ENCODE results near the gene NUP210L.
"Not testable (repeated sequence)": the region's sequence is repeated elsewhere in the genome, so short reads cannot be mapped to it uniquely, and the experiment has no call there.

The NUP210L gene

GRCh38 chr1:154095456-154096060, 59.3 kb downstream of the NUP210L start:
- H3K4me3 ChIP-seq (ENCODE audit: low read depth, low read length), result no peak overlapping the region
- TF ChIP-seq, protein P1, sequence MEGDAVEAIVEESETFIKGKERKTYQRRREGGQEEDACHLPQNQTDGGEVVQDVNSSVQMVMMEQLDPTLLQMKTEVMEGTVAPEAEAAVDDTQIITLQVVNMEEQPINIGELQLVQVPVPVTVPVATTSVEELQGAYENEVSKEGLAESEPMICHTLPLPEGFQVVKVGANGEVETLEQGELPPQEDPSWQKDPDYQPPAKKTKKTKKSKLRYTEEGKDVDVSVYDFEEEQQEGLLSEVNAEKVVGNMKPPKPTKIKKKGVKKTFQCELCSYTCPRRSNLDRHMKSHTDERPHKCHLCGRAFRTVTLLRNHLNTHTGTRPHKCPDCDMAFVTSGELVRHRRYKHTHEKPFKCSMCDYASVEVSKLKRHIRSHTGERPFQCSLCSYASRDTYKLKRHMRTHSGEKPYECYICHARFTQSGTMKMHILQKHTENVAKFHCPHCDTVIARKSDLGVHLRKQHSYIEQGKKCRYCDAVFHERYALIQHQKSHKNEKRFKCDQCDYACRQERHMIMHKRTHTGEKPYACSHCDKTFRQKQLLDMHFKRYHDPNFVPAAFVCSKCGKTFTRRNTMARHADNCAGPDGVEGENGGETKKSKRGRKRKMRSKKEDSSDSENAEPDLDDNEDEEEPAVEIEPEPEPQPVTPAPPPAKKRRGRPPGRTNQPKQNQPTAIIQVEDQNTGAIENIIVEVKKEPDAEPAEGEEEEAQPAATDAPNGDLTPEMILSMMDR (IDR thresholded peaks at IDR 0.05; ENCODE audit: low read depth, low read length), result no peak

DNA sequence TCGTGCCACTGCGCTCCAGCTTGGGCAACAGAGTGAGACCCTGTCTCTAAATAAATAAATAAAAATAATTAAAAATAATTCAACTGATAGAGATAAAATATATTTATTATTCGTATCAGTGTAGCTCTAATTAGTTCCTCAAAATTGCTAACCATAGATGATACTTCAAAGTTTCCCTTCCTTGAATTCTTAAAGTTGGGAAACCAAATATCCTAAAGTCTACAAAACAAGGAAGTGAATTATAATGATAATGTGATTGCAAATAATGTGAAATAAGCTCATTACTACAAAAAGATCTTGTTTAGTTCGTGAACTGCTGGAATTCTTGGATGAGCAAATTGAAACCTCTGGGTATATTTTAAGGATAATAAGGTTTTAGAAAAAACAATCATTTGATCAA, 60.5 kb downstream of the NUP210L start:
- TF ChIP-seq, protein P1 (IDR thresholded peaks at IDR 0.05; ENCODE audit: low read depth, low read length), result no peak
- no peak overlapping the region for H3K4me3 ChIP-seq (ENCODE audit: low read depth, low read length)

DNA sequence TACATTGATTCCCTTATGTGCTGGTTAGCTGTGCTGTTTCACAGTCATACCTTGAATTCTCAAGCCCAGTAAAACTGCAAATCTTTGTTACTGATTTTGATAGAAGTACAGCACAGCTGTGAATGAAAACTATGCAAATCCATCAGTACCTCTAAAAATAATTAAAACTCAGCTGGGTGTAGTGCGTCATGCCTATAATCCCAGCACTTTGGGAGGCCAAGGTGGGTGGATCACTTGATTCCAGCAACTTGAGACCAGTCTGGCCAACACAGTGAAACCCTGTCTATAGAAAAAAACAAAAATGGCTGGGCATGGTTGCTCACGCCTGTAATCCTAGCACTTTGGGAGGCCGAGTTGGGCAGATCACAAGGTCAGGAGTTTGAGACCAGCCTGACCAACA, 61.2 kb downstream of the NUP210L start:
- TF ChIP-seq, protein P1 (IDR thresholded peaks at IDR 0.05; ENCODE audit: low read depth, low read length), result no peak
- H3K4me3 ChIP-seq (ENCODE audit: low read depth, low read length), result no peak overlapping the region

GRCh38 chr1:154091706-154092105, 63.2 kb downstream of the NUP210L start:
- H3K4me3 ChIP-seq (ENCODE audit: low read depth, low read length), result no peak overlapping the region
- TF ChIP-seq, protein P1 (IDR thresholded peaks at IDR 0.05; ENCODE audit: low read depth, low read length), result no peak

DNA sequence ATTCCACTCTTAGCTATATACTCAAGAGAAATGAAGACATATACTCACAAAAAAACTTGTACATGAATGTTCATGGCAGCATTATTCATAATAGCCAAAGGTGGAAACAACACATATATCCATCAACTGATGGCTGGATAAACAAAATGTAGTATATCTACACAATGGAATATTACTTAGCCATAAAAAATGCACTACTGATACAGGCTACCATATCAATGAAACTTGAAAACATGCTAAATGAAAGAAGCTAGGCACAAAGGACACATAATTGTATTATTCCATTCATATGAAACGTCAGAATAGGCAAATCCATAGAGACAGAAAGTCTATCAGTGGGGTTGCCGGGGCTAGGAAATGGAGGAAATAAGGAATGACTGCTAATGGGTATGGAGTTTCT, 67.3 kb downstream of the NUP210L start:
- TF ChIP-seq, protein P1 (IDR thresholded peaks at IDR 0.05; ENCODE audit: low read depth, low read length), result no peak
- no peak overlapping the region for H3K4me3 ChIP-seq (ENCODE audit: low read depth, low read length)

DNA sequence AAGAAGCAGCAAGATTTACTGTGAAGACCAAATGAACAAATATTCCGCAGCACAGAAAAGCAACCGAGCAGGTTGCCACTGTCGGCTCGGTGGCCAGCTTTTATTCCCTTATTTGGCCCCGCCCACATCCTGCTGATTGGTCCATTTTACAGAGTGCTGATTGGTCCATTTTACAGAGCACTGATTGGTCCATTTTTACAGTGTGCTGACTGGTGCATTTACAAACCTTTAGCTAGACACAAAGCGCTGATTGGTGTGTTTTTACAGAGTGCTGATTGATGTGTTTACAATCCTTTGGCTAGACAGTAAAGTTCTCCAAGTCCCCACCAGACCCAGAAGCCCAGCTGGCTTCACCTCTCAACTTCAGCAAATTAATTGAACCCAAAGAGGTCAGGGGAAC, 71.8 kb downstream of the NUP210L start:
- not testable (repeated sequence) for H3K4me3 ChIP-seq (ENCODE audit: low read depth, low read length)

- TF ChIP-seq, protein P1 (IDR thresholded peaks at IDR 0.05; ENCODE audit: low read depth, low read length), result no peak
- no peak overlapping the region for H3K4me3 ChIP-seq (ENCODE audit: low read depth, low read length)
Observed at GRCh38 chr1:154081386-154082126, 73.3 kb downstream of the NUP210L start.
